HCT116 (cell line): Measurements from ENCODE around the gene ARHGDIA. TPM values are rescaled to one million over a fixed set of nuclear protein-coding genes. Genes with fewer than 3 reads are reported as not detected.

ENCODE experiments used
- ATAC-seq: fragments of 200-7000 bp; cut with Tn5 transposase; 2 replicates; pipeline ENCODE4 v1.9.1; 2020; ENCODE audit warnings: mild to moderate bottlenecking, moderate library complexity
- BruUV-seq: library from RNA; stranded (reverse); fragments of 400-500 nt; replicated peaks from 2 replicates; lab custom pipeline; 2021; lab: Mats Ljungman, UMichigan
- CTCF ChIA-PET: fragments of 300-600 bp; sonication (Branson Sonifier 250); formaldehyde crosslinking; loops from one replicate; lab custom pipeline; 2021; ENCODE audit warnings: antibody characterized with exemption; lab: Charles Lee
- POLR2A ChIA-PET: fragments of 300-600, 350-600 bp; sonication (Branson Sonifier 250); formaldehyde crosslinking; loops from one replicate; lab custom pipeline; 2021; ENCODE audit warnings: antibody characterized with exemption; lab: Charles Lee
- RAD21 ChIA-PET, 2 experiments: fragments of 300-600 bp; sonication (Branson Sonifier 250); formaldehyde crosslinking; loops; one replicate each; lab custom pipeline; 2023; ENCODE audit warnings: low total read pairs in 2 of 2; ENCODE audit not compliant: uncharacterized antibody in 2 of 2, unreplicated experiment in 2 of 2, low non-redundant PET in 1 of 2; lab: Charles Lee
- DNase-seq: peaks from one replicate; pipeline ENCODE4 v3.0.0-alpha.2; 2010; ENCODE audit warnings: low read depth, low spot score
- H2AFZ ChIP-seq: fragments of 200-600 bp; shearing (Covaris generic), sonication (generic); 2 replicates; pipeline ENCODE4 v1.6.1; 2017; ENCODE audit warnings: low read depth, mixed run types, mixed read lengths, antibody characterized with exemption, low read length; ENCODE audit not compliant: poor library complexity, severe bottlenecking
- H3K27ac ChIP-seq: 2 replicates; pipeline ENCODE4 v1.5.1; 2012; ENCODE audit warnings: low read depth, low read length
- H3K27me3 ChIP-seq: fragments of 200-600 bp; sonication (generic); 2 replicates; pipeline ENCODE4 v1.6.1; 2016; ENCODE audit warnings: mixed run types, low read length, mixed read lengths; ENCODE audit not compliant: insufficient read depth
- H3K36me3 ChIP-seq, 2 experiments: fragments of 200-500 bp in 1 of 2; fragments of 200-600 bp in 1 of 2; sonication (Bioruptor generic) in 1 of 2; sonication (generic) in 1 of 2; 2 replicates each; pipeline versions ENCODE4 v1.5.1 to v1.6.1; 2014 to 2016; ENCODE audit warnings: low read length in 2 of 2, inconsistent platforms in 1 of 2, mixed read lengths in 1 of 2, mixed run types in 1 of 2; ENCODE audit not compliant: insufficient read depth in 2 of 2, control insufficient read depth in 1 of 2
- H3K4me1 ChIP-seq, 2 experiments: fragments of 200-600 bp in 1 of 2; sonication (generic) in 1 of 2; 2 replicates each; pipeline versions ENCODE4 v1.5.1 to v1.6.1; 2012 to 2017; ENCODE audit warnings: low read length in 2 of 2, inconsistent platforms in 1 of 2, mild to moderate bottlenecking in 1 of 2, mixed read lengths in 1 of 2, mixed run types in 1 of 2, moderate library complexity in 1 of 2; ENCODE audit not compliant: insufficient read depth in 2 of 2, control insufficient read depth in 1 of 2
- H3K4me2 ChIP-seq: fragments of 200-600 bp; sonication (generic); 2 replicates; pipeline ENCODE4 v1.6.1; 2017; ENCODE audit warnings: mixed run types, low read length, mixed read lengths
- H3K4me3 ChIP-seq, 2 experiments: fragments of 200-600 bp in 1 of 2; sonication (generic) in 1 of 2; replicated peaks in 1 of 2; 2 replicates each; pipeline ENCODE4 v1.5.1; 2011 to 2016; ENCODE audit warnings: low read length in 2 of 2, control low read depth in 1 of 2, low read depth in 1 of 2, mild to moderate bottlenecking in 1 of 2, mixed read lengths in 1 of 2, mixed run types in 1 of 2
- H3K79me2 ChIP-seq: fragments of 200-600 bp; sonication (generic); 2 replicates; pipeline ENCODE4 v1.6.1; 2017; ENCODE audit warnings: mild to moderate bottlenecking, mixed run types, low read length, moderate library complexity, mixed read lengths; ENCODE audit not compliant: insufficient read depth
- H3K9ac ChIP-seq: fragments of 200-600 bp; sonication (generic); 2 replicates; pipeline ENCODE4 v1.6.1; 2016; ENCODE audit warnings: low read length, mixed read lengths
- H3K9me2 ChIP-seq: fragments of 200-600 bp; sonication (generic), shearing (Covaris generic); 2 replicates; pipeline ENCODE4 v1.6.1; 2017; ENCODE audit warnings: mixed run types, mild to moderate bottlenecking, moderate library complexity; ENCODE audit not compliant: insufficient read depth
- H3K9me3 ChIP-seq, 2 experiments: fragments of 200-500 bp in 1 of 2; fragments of 200-600 bp in 1 of 2; sonication (Bioruptor generic) in 1 of 2; sonication (generic) in 1 of 2; 2 replicates each; pipeline ENCODE4 v1.6.1; 2014 to 2017; ENCODE audit warnings: low read length in 2 of 2, mixed read lengths in 2 of 2, inconsistent platforms in 1 of 2, low read depth in 1 of 2, mild to moderate bottlenecking in 1 of 2, mixed run types in 1 of 2, moderate library complexity in 1 of 2; ENCODE audit not compliant: control insufficient read depth in 1 of 2, insufficient read depth in 1 of 2
- H4K20me1 ChIP-seq: fragments of 200-600 bp; sonication (generic), shearing (Covaris generic); 2 replicates; pipeline ENCODE4 v1.6.1; 2017; ENCODE audit warnings: mixed run types, mild to moderate bottlenecking, moderate library complexity; ENCODE audit not compliant: insufficient read depth
- ELF1 ChIP-seq: IDR thresholded peaks from 2 replicates; pipeline ENCODE4 v1.6.1; 2012; ENCODE audit warnings: low read depth, borderline replicate concordance
- EZH2 ChIP-seq: fragments of 200-600 bp; sonication (generic); IDR thresholded peaks from 2 replicates; pipeline ENCODE4 v1.6.1; 2017; ENCODE audit warnings: antibody characterized with exemption, mixed run types
- POLR2AphosphoS5 ChIP-seq: IDR thresholded peaks from 2 replicates; pipeline ENCODE4 v1.6.1; 2011; ENCODE audit warnings: mild to moderate bottlenecking, low read depth, low read length, moderate library complexity
- intact Hi-C: fragments of 100-400 bp; cut with micrococcal nuclease; formaldehyde crosslinking; loops from 2 replicates; pipeline ENCODE4 v1.10.0; 2022
- total RNA-seq: library from RNA; stranded (reverse); gene quantifications from one replicate; pipeline ENCODE4 v1.2.1, GENCODE V29; 2021; ENCODE audit not compliant: unreplicated experiment
- TF ChIP-seq, protein P1 (sequence below), 3 experiments: fragments of 200-600 bp in 1 of 3; sonication (generic) in 1 of 3; IDR thresholded peaks in 2 of 3; conservative IDR thresholded peaks in 1 of 3; 2 replicates each; pipeline ENCODE4 v1.5.1; 2012 to 2017; ENCODE audit warnings: low read depth in 2 of 3, low read length in 2 of 3, antibody characterized with exemption in 1 of 3, borderline replicate concordance in 1 of 3, control low read depth in 1 of 3, mild to moderate bottlenecking in 1 of 3, mixed read lengths in 1 of 3, mixed run types in 1 of 3, moderate library complexity in 1 of 3; ENCODE audit not compliant: insufficient read depth in 1 of 3

ARHGDIA gene
- total RNA-seq, 1 experiment from 2014 or later = 554 TPM

DNA sequence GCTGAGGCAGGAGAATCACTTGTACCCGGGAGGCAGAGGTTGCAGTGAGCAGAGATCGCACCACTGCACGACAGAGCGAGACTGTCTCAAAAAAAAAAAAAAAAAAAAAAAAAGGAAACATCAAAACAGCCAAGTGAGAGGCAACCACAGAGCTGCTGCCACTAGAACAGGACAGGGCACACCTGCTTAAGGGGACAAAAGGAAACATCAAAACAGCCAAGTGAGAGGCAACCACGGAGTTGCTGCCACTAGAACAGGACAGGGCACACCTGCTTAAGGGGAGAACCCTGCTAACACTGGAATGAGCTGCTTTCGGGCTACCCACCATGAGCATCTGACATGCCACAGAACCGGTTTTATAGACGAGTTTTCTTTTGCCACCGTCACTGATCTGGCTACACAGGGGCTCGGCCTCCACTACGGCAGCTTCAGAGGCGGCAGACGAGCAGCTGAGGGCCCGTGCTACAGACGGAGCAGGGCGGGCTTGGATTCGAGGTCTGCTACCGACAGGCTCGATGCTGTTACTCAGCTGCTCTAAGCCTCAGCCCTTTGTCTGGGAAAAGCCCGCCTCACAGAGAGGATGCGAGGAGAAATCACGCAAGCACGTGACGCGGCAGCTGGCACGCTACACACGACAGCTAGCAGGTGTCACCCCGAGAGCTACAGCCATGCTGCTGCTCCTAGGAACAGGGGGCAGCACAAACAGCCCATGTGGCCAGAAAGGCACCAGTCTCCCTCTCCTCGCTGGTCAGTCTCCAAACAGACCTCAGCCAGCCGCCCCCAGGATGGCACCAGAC is 12.8 kb downstream of the ARHGDIA start:
- peaks cover 6% of the 10 kb centered on the region; the same call in 1 of the 2 replicates for H4K20me1 ChIP-seq
- peaks cover 44 to 63% of the 10 kb centered on the region in 2 experiments for H3K36me3 ChIP-seq
- H3K79me2 ChIP-seq = peaks cover 93% of the 10 kb centered on the region
- POLR2A ChIA-PET = interaction anchor here (1.2 kb wide), 1 partner anchor 25 kb away, joined by 3 read pairs; the partner anchor contains the start of gene MCRIP1
- H3K9me2 ChIP-seq = no peaks in the 10 kb centered on the region
- DNase-seq (no peak), ATAC-seq (no peak)
- no peak overlapping the region for H2AFZ ChIP-seq
- H3K27me3 ChIP-seq = no peaks in the 10 kb centered on the region
- H3K4me1 ChIP-seq = peaks cover 14 to 37% of the 10 kb centered on the region in 2 experiments
- CTCF ChIA-PET = no interaction called here
- H3K9ac ChIP-seq = peak overlapping the region; percentile 94
- H3K4me2 ChIP-seq = peak overlapping the region; percentile 95
- BruUV-seq = no TSS peak
- H3K4me3 ChIP-seq = peak overlapping the region; percentile 81 to 92; a peak in 3 of 4 replicates
- no peaks in the 10 kb centered on the region for H3K9me3 ChIP-seq
- TF ChIP-seq ELF1 = no peak
- TF ChIP-seq, all 23 proteins: peak for 0
- intact Hi-C loops = no loop called here
- H3K27ac ChIP-seq = peak overlapping the region; percentile 94; the same call in 1 of the 2 replicates
- RAD21 ChIA-PET = no interaction called here

DNA sequence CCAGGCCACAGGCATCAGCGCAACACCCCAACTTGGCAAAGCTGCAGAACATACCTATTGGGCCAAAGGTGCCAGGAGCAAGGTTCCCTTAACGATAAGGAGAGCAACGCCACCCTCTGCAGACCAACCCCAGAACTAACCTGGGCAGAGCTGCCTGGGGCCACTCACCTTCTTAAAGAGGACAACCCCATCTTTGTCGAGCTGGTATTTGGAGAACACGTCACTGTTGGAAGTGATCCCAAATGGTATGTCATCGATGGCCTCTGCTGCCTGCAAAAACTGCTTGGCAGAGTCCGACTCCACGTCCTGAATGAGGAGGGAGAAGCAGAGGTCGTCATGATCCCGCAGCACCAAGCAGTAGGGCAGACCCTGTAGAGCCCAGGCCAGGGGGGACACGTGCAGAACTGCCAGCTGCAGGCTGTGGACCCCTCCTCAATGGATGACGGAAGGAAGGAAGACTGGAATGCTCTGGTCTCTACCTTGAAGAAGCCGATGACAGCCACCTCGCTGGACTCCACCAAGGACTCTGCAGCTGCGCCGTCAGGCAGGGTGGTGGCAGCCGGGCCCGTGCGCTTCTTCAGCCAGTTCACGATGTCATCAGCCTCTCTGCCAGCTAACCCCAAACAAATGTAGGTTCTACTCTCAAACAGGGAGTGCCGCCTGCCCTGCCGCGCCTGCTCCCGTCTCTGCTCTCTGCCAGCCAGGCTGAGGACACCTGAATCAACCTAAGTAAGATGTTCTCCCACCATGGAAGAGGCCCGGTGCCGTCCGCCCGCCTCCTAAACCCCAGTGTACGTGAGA is 16.0 kb downstream of the ARHGDIA start:
- Histone ChIP-seq H4K20me1 (peaks cover 6% of the 10 kb centered on the region; the same call in 1 of the 2 replicates), H3K79me2 (peaks cover 99% of the 10 kb centered on the region), H3K4me1 (peaks cover 8 to 21% of the 10 kb centered on the region in 2 experiments), H3K4me3 (no peak overlapping the region), H3K4me2 (no peak overlapping the region), H3K9me2 (no peaks in the 10 kb centered on the region), H3K27me3 (no peaks in the 10 kb centered on the region), H3K9me3 (no peaks in the 10 kb centered on the region), H3K27ac (no peak overlapping the region; the same call in 1 of the 2 replicates), H3K36me3 (peaks cover 70 to 76% of the 10 kb centered on the region in 2 experiments), H2AFZ (no peak overlapping the region), H3K9ac (no peak overlapping the region)
- no peak for DNase-seq
- TF ChIP-seq EZH2 (no peak), POLR2AphosphoS5 (peak; percentile 43; the same call in 1 of the 2 replicates)
- TF ChIP-seq, protein P1, sequence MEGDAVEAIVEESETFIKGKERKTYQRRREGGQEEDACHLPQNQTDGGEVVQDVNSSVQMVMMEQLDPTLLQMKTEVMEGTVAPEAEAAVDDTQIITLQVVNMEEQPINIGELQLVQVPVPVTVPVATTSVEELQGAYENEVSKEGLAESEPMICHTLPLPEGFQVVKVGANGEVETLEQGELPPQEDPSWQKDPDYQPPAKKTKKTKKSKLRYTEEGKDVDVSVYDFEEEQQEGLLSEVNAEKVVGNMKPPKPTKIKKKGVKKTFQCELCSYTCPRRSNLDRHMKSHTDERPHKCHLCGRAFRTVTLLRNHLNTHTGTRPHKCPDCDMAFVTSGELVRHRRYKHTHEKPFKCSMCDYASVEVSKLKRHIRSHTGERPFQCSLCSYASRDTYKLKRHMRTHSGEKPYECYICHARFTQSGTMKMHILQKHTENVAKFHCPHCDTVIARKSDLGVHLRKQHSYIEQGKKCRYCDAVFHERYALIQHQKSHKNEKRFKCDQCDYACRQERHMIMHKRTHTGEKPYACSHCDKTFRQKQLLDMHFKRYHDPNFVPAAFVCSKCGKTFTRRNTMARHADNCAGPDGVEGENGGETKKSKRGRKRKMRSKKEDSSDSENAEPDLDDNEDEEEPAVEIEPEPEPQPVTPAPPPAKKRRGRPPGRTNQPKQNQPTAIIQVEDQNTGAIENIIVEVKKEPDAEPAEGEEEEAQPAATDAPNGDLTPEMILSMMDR (IDR thresholded peaks at IDR 0.05 in 2 of 3, conservative IDR thresholded peaks at IDR 0.05 in 1 of 3; ENCODE audit: borderline replicate concordance in 1 of 3, insufficient read depth in 1 of 3, low read depth in 2 of 3, low read length in 2 of 3) = peak in 2 of 3 experiments; percentile 31 to 44; a peak in 4 of 6 replicates
- ATAC-seq = peak; percentile 61
- POLR2A ChIA-PET = interaction anchor here (0.6 to 1.3 kb wide), 4 partner anchors 8 to 123 kb away, joined by 3 to 5 read pairs (median 3); partner anchors contain the start of gene MCRIP1
- intact Hi-C loops = no loop called here
- RAD21 ChIA-PET = interaction anchor here in 1 of 2 experiments (0.6 to 0.8 kb wide), 3 partner anchors 13 to 132 kb away, joined by 3 read pairs; no protein-coding TSS in a partner anchor
- CTCF ChIA-PET = interaction anchor here (1.2 to 1.5 kb wide), 3 partner anchors 33 to 180 kb away, joined by 3 to 5 read pairs (median 3); no protein-coding TSS in a partner anchor
- BruUV-seq = no TSS peak
